HG03108 (cell line): ENCODE measurements around the gene ZBTB25.
"Not testable (repeated sequence)": the region's sequence is repeated elsewhere in the genome, so short reads cannot be mapped to it uniquely, and the experiment has no call there.

Experiments
- ATAC-seq: cut with Tn5 transposase; IDR thresholded peaks from one replicate; pipeline ENCODE4 v1.9.1; 2021; ENCODE audit warnings: moderate library complexity; ENCODE audit not compliant: unreplicated experiment

ZBTB25 gene

GRCh38 chr14:64503434-64504309, at the start of gene ZBTB25:
ZBTB25 (minus strand) TSS chr14:64503838; CDS start chr14:64490533, 13,305 bp downstream.
- peak; percentile 54 for ATAC-seq

- no peak for ATAC-seq
Observed at GRCh38 chr14:64550621-64551333, 47.1 kb upstream of the ZBTB25 start.

GRCh38 chr14:64549791-64550620, 46.4 kb upstream of the ZBTB25 start, which contains the start of gene PPP1R36:
PPP1R36 (plus strand) TSS chr14:64549961; CDS start chr14:64549998, 37 bp downstream.
- ATAC-seq: no peak

GRCh38 chr14:64549016-64549415, 45.4 kb upstream of the ZBTB25 start:
- no peak for ATAC-seq

- ATAC-seq: no peak
Observed at GRCh38 chr14:64544607-64545312, 41.1 kb upstream of the ZBTB25 start.

- no peak for ATAC-seq
Observed at GRCh38 chr14:64542836-64543201, 39.2 kb upstream of the ZBTB25 start.

GRCh38 chr14:64541972-64542835, 38.6 kb upstream of the ZBTB25 start:
- no peak for ATAC-seq

- no peak for ATAC-seq
Observed at GRCh38 chr14:64541261-64541971, 37.8 kb upstream of the ZBTB25 start.

- ATAC-seq: peak; percentile 94
Observed at GRCh38 chr14:64540208-64541202, 36.9 kb upstream of the ZBTB25 start, which contains the start of gene HSPA2. HSPA2 (plus strand) TSS chr14:64540741; CDS start chr14:64540850, 109 bp downstream.

GRCh38 chr14:64536488-64537245, 33.0 kb upstream of the ZBTB25 start:
- ATAC-seq: no peak

- ATAC-seq: no peak
Observed at GRCh38 chr14:64531567-64531966, 27.9 kb upstream of the ZBTB25 start.

- ATAC-seq: no peak
Observed at GRCh38 chr14:64525354-64525753, 21.7 kb upstream of the ZBTB25 start.

GRCh38 chr14:64522591-64523355, 19.1 kb upstream of the ZBTB25 start:
- no peak for ATAC-seq

GRCh38 chr14:64520699-64521098, 17.1 kb upstream of the ZBTB25 start:
- no peak for ATAC-seq

GRCh38 chr14:64518229-64518628, 14.6 kb upstream of the ZBTB25 start:
- ATAC-seq: no peak

GRCh38 chr14:64517667-64518066, 14.0 kb upstream of the ZBTB25 start:
- not testable (repeated sequence) for ATAC-seq
